ENCODE results near the gene EPN2. TPM values are rescaled to one million over a fixed set of nuclear protein-coding genes. Genes with fewer than 3 reads are reported as not detected.
A peak's percentile ranks its signal among the peaks of the same experiment; 100 is the strongest.

Gene EPN2
- polyA plus RNA-seq, 1 of the 3 experiments (the other 2 are of a cell fraction), result 38.9 TPM

DNA sequence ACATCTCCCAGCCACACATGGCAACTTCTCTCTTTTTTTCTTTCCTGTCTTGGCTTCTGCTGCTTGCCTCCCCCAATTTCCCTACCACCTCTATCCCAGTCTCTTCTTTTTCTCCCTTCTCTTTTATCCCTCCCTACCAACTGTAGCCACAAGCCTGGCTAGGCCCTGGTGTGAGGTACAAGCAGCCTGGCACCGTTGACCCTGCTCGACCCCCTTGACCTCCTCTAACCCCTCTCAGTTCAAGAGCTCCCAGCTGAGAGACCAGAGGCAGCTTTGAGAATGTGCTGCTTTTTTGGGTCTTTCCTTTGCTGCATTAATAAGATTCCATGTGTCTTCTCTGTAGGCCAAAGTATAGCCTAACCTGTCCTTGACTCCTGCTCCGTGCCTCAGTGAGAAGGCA, 93.1 kb downstream of the EPN2 start (continued):
- TF ChIP-seq, protein P1, sequence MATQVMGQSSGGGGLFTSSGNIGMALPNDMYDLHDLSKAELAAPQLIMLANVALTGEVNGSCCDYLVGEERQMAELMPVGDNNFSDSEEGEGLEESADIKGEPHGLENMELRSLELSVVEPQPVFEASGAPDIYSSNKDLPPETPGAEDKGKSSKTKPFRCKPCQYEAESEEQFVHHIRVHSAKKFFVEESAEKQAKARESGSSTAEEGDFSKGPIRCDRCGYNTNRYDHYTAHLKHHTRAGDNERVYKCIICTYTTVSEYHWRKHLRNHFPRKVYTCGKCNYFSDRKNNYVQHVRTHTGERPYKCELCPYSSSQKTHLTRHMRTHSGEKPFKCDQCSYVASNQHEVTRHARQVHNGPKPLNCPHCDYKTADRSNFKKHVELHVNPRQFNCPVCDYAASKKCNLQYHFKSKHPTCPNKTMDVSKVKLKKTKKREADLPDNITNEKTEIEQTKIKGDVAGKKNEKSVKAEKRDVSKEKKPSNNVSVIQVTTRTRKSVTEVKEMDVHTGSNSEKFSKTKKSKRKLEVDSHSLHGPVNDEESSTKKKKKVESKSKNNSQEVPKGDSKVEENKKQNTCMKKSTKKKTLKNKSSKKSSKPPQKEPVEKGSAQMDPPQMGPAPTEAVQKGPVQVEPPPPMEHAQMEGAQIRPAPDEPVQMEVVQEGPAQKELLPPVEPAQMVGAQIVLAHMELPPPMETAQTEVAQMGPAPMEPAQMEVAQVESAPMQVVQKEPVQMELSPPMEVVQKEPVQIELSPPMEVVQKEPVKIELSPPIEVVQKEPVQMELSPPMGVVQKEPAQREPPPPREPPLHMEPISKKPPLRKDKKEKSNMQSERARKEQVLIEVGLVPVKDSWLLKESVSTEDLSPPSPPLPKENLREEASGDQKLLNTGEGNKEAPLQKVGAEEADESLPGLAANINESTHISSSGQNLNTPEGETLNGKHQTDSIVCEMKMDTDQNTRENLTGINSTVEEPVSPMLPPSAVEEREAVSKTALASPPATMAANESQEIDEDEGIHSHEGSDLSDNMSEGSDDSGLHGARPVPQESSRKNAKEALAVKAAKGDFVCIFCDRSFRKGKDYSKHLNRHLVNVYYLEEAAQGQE (IDR thresholded peaks at IDR 0.05; ENCODE audit: low read depth, low read length), result no peak
- TF ChIP-seq CHD2 (IDR thresholded peaks at IDR 0.05; ENCODE audit: low read length, partially characterized antibody) (no peak), FOSL2 (IDR thresholded peaks at IDR 0.05; ENCODE audit: borderline replicate concordance, low read depth) (no peak)

DNA sequence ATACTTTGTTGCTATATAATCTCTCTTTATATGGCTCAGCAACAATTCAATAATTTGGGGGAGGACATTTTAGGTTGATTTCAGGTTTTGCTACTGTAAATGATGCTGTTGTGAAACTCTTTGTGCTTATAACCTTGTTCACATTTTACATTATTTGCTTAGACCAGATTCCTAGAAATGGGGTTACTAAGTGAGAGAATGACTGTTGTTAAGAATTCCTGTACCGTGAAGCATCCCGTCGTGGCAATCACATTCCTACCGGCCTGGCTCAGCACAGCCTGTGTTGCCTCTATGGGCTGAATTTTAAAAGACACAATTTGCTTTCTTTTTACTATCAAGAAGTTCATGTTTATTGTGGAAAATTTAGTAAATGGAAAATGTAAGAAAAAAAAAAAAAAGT, 94.0 kb downstream of the EPN2 start:
- Histone ChIP-seq H3K9ac (peak overlapping the region; percentile 19; the same call in 1 of the 2 replicates), H3K27ac (ENCODE audit: low read depth in 2 of 2, low read length in 1 of 2) (peak overlapping the region in 1 of 2 experiments; percentile 71; a peak in 3 of 4 replicates), H3K4me2 (peak overlapping the region; percentile 39; the same call in 1 of the 2 replicates), H3K27me3 (ENCODE audit: insufficient read depth) (no peaks in the 10 kb centered on the region), H4K20me1 (ENCODE audit: insufficient read depth) (no peaks in the 10 kb centered on the region), H3K9me2 (no peaks in the 10 kb centered on the region), H3F3A (replicated peaks; ENCODE audit: insufficient read depth) (peaks cover 8% of the 10 kb centered on the region), H3K36me3 (replicated peaks in 1 of 2; ENCODE audit: control insufficient read depth in 1 of 2, insufficient read depth in 2 of 2, low read length in 1 of 2) (peaks cover 4 to 10% of the 10 kb centered on the region in 2 experiments), H3K9me3 (no peaks in the 10 kb centered on the region), H2AFZ (ENCODE audit: low read depth) (no peak overlapping the region), H3K4me1 (ENCODE audit: control insufficient read depth in 1 of 2, insufficient read depth in 2 of 2, low read depth in 1 of 2, low read length in 1 of 2) (peaks cover 5 to 14% of the 10 kb centered on the region in 2 experiments; a peak in 2 of 4 replicates), H3K79me2 (ENCODE audit: insufficient read depth) (no peaks in the 10 kb centered on the region), H3K4me3 (ENCODE audit: low read depth in 2 of 2, low read length in 1 of 2) (no peak overlapping the region)
- TF ChIP-seq, protein P2, sequence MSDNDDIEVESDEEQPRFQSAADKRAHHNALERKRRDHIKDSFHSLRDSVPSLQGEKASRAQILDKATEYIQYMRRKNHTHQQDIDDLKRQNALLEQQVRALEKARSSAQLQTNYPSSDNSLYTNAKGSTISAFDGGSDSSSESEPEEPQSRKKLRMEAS (IDR thresholded peaks at IDR 0.05; ENCODE audit: low read depth), result no peak
- peak; percentile 32; the same call in 1 of the 2 replicates for TF ChIP-seq TEAD4 (IDR thresholded peaks at IDR 0.05; ENCODE audit: borderline replicate concordance, insufficient read depth)
- TF ChIP-seq FOSL2 (IDR thresholded peaks at IDR 0.05; ENCODE audit: borderline replicate concordance, low read depth), result peak; percentile 51; the same call in 1 of the 2 replicates
- peak; percentile 5; the same call in 1 of the 2 replicates for TF ChIP-seq TCF12 (IDR thresholded peaks at IDR 0.05)
- TF ChIP-seq JUND (IDR thresholded peaks at IDR 0.05), result peak; percentile 39
- no peak for DNase-seq
- ChIA-PET CTCF (interaction anchor here (1.5 kb wide), 1 partner anchor 13 kb away, joined by 3 read pairs; no protein-coding TSS in a partner anchor), POLR2A (no interaction called here)
- 55% methylated on average over 4 of the region's 4 CpGs for WGBS (ENCODE audit: low lambda C conversion rate)

DNA sequence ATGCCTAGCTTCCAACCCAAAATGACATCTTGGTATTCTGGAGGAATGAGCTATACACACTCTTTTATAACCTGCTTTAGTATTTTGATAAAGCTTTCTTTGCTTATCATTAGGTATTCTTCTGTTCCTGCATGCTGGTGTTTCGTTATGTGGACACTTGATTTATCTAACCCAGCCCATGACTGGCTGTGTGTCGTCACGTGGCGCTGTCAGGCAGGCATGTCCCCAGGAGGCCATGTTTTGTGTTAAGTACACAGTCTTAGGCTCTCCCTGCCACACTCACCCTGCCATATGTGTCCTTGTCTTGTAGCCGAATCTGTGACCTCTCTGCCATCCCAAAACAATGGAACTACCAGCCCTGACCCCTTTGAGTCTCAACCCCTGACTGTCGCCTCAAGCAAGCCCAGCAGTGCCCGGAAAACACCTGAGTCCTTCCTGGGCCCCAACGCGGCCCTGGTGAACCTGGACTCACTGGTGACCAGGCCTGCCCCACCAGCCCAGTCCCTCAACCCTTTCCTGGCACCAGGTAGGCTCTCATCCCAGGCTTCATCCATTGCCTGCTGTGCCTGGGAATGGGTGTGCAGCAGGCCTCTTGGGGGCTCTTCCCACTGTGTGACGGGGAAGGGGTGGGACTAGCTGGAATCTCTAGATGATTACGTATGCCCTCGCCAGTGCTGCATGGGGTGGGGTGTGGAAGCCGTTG, 94.5 kb downstream of the EPN2 start:
- Histone ChIP-seq H3K9me3 (no peaks in the 10 kb centered on the region), H3K9ac (no peak overlapping the region; the same call in 1 of the 2 replicates), H4K20me1 (ENCODE audit: insufficient read depth) (no peaks in the 10 kb centered on the region), H3K9me2 (no peaks in the 10 kb centered on the region), H3K79me2 (ENCODE audit: insufficient read depth) (no peaks in the 10 kb centered on the region), H3K36me3 (replicated peaks in 1 of 2; ENCODE audit: control insufficient read depth in 1 of 2, insufficient read depth in 2 of 2, low read length in 1 of 2) (peaks cover 4 to 10% of the 10 kb centered on the region in 2 experiments), H2AFZ (ENCODE audit: low read depth) (no peak overlapping the region), H3K4me3 (ENCODE audit: low read depth in 2 of 2, low read length in 1 of 2) (no peak overlapping the region), H3K27ac (ENCODE audit: low read depth in 2 of 2, low read length in 1 of 2) (peak overlapping the region; percentile 22 to 71; a peak in 3 of 4 replicates), H3F3A (replicated peaks; ENCODE audit: insufficient read depth) (peaks cover 8% of the 10 kb centered on the region), H3K4me2 (peak overlapping the region; percentile 39; the same call in 1 of the 2 replicates), H3K4me1 (ENCODE audit: control insufficient read depth in 1 of 2, insufficient read depth in 2 of 2, low read depth in 1 of 2, low read length in 1 of 2) (peaks cover 5 to 14% of the 10 kb centered on the region in 2 experiments; a peak in 2 of 4 replicates), H3K27me3 (ENCODE audit: insufficient read depth) (no peaks in the 10 kb centered on the region)
- ChIA-PET POLR2A (no interaction called here), CTCF (interaction anchor here (1.5 kb wide), 1 partner anchor 13 kb away, joined by 3 read pairs; no protein-coding TSS in a partner anchor)
- DNase-seq, result no peak
- 99% methylated on average over 13 of the region's 13 CpGs for WGBS (ENCODE audit: low lambda C conversion rate)
- TF ChIP-seq, protein P3, sequence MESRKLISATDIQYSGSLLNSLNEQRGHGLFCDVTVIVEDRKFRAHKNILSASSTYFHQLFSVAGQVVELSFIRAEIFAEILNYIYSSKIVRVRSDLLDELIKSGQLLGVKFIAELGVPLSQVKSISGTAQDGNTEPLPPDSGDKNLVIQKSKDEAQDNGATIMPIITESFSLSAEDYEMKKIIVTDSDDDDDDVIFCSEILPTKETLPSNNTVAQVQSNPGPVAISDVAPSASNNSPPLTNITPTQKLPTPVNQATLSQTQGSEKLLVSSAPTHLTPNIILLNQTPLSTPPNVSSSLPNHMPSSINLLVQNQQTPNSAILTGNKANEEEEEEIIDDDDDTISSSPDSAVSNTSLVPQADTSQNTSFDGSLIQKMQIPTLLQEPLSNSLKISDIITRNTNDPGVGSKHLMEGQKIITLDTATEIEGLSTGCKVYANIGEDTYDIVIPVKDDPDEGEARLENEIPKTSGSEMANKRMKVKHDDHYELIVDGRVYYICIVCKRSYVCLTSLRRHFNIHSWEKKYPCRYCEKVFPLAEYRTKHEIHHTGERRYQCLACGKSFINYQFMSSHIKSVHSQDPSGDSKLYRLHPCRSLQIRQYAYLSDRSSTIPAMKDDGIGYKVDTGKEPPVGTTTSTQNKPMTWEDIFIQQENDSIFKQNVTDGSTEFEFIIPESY (IDR thresholded peaks at IDR 0.05; ENCODE audit: borderline replicate concordance, low read depth), result no peak
- TF ChIP-seq FOXM1 (IDR thresholded peaks at IDR 0.05; ENCODE audit: low read depth) (no peak), FOXJ3 (CRISPR knock-in tag; IDR thresholded peaks at IDR 0.05) (no peak), JUND (IDR thresholded peaks at IDR 0.05) (no peak), EZH2phosphoT487 (IDR thresholded peaks at IDR 0.05; ENCODE audit: borderline replicate concordance, low read depth) (no peak), POLR2AphosphoS5 (IDR thresholded peaks at IDR 0.05; ENCODE audit: low read depth, low read length) (no peak), SMC3 (IDR thresholded peaks at IDR 0.05; ENCODE audit: low read depth, low read length) (no peak)
- TF ChIP-seq, protein P4, sequence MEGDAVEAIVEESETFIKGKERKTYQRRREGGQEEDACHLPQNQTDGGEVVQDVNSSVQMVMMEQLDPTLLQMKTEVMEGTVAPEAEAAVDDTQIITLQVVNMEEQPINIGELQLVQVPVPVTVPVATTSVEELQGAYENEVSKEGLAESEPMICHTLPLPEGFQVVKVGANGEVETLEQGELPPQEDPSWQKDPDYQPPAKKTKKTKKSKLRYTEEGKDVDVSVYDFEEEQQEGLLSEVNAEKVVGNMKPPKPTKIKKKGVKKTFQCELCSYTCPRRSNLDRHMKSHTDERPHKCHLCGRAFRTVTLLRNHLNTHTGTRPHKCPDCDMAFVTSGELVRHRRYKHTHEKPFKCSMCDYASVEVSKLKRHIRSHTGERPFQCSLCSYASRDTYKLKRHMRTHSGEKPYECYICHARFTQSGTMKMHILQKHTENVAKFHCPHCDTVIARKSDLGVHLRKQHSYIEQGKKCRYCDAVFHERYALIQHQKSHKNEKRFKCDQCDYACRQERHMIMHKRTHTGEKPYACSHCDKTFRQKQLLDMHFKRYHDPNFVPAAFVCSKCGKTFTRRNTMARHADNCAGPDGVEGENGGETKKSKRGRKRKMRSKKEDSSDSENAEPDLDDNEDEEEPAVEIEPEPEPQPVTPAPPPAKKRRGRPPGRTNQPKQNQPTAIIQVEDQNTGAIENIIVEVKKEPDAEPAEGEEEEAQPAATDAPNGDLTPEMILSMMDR (IDR thresholded peaks at IDR 0.05), result no peak
- TF ChIP-seq, protein P5, sequence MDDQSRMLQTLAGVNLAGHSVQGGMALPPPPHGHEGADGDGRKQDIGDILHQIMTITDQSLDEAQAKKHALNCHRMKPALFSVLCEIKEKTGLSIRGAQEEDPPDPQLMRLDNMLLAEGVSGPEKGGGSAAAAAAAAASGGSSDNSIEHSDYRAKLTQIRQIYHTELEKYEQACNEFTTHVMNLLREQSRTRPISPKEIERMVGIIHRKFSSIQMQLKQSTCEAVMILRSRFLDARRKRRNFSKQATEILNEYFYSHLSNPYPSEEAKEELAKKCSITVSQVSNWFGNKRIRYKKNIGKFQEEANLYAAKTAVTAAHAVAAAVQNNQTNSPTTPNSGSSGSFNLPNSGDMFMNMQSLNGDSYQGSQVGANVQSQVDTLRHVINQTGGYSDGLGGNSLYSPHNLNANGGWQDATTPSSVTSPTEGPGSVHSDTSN (IDR thresholded peaks at IDR 0.05), result no peak

Measured in SK-N-SH (cell line).